WTC11 (cell line): ENCODE results near the gene AQP3. TPM values are rescaled to one million over a fixed set of nuclear protein-coding genes. Genes with fewer than 3 reads are reported as not detected.
A peak's percentile ranks its signal among the peaks of the same experiment; 100 is the strongest.

Experiments
- ATAC-seq: fragments of 200-7000 bp; cut with Tn5 transposase; 2 replicates; pipeline ENCODE4 v1.10.0; 2021; ENCODE audit warnings: mild to moderate bottlenecking, moderate library complexity
- CTCF ChIA-PET: fragments of 300-600 bp; sonication (Branson Sonifier 250); formaldehyde crosslinking; loops from one replicate; lab custom pipeline; 2021; ENCODE audit warnings: antibody characterized with exemption; lab: Charles Lee
- POLR2A ChIA-PET: fragments of 350-600 bp; sonication (Branson Sonifier 250); formaldehyde crosslinking; loops from one replicate; lab custom pipeline; 2021; ENCODE audit warnings: antibody characterized with exemption; lab: Charles Lee
- DNase-seq: peaks from one replicate; pipeline ENCODE4 v3.0.0; 2021; ENCODE audit warnings: low spot score
- H3K27ac Mint-ChIP-seq: 2 replicates; pipeline ENCODE4 v1.8.0; 2021; ENCODE audit warnings: mixed read lengths
- H3K27me3 Mint-ChIP-seq: 2 replicates; pipeline ENCODE4 v1.8.0; 2021; ENCODE audit warnings: low read depth, mild to moderate bottlenecking, moderate library complexity, mixed read lengths
- H3K36me3 Mint-ChIP-seq: 2 replicates; pipeline ENCODE4 v1.8.0; 2021; ENCODE audit warnings: mixed read lengths
- H3K4me1 Mint-ChIP-seq: 2 replicates; pipeline ENCODE4 v1.8.0; 2022; ENCODE audit warnings: mixed read lengths
- H3K4me3 Mint-ChIP-seq: 2 replicates; pipeline ENCODE4 v1.8.0; 2021; ENCODE audit warnings: mild to moderate bottlenecking, moderate library complexity, mixed read lengths
- H3K9me3 Mint-ChIP-seq: 2 replicates; pipeline ENCODE4 v1.8.0; 2021; ENCODE audit warnings: mixed read lengths
- ATF6 ChIP-seq: sonication (generic); formaldehyde crosslinking; IDR thresholded peaks from 2 replicates; pipeline ENCODE4 v1.8.1; 2023; ENCODE audit warnings: mild to moderate bottlenecking, missing genetic modification reagents
- CREM ChIP-seq: sonication (generic); formaldehyde crosslinking; IDR thresholded peaks from 2 replicates; pipeline ENCODE4 v1.8.1; 2022; ENCODE audit warnings: mild to moderate bottlenecking, missing genetic modification reagents, moderate library complexity
- E2F1 ChIP-seq: sonication (generic); formaldehyde crosslinking; IDR thresholded peaks from 2 replicates; pipeline ENCODE4 v1.8.0; 2022; ENCODE audit warnings: mild to moderate bottlenecking, missing genetic modification reagents
- E2F5 ChIP-seq: sonication (generic); formaldehyde crosslinking; IDR thresholded peaks from 2 replicates; pipeline ENCODE4 v1.8.1; 2022; ENCODE audit warnings: mild to moderate bottlenecking, moderate library complexity, missing genetic modification reagents
- ELF4 ChIP-seq: sonication (generic); formaldehyde crosslinking; IDR thresholded peaks from 2 replicates; pipeline ENCODE4 v1.8.1; 2022; ENCODE audit warnings: low read depth, mild to moderate bottlenecking, moderate library complexity, missing genetic modification reagents
- EMX1 ChIP-seq: fragments of 250-450 bp; sonication (Bioruptor Pico); IDR thresholded peaks from 2 replicates; pipeline ENCODE4 v1.8.0; 2021; ENCODE audit warnings: mild to moderate bottlenecking
- GTF2I ChIP-seq: fragments of 250-450 bp; sonication (Bioruptor Pico); conservative IDR thresholded peaks from 2 replicates; pipeline ENCODE4 v1.4.0; 2021; ENCODE audit warnings: mild to moderate bottlenecking
- MLX ChIP-seq: sonication (generic); formaldehyde crosslinking; IDR thresholded peaks from 2 replicates; pipeline ENCODE4 v1.8.1; 2023; ENCODE audit warnings: mild to moderate bottlenecking, missing genetic modification reagents, moderate library complexity
- NFATC4 ChIP-seq: fragments of 250-450 bp; sonication (Bioruptor Pico); IDR thresholded peaks from 2 replicates; pipeline ENCODE4 v1.9.0; 2021; ENCODE audit warnings: mild to moderate bottlenecking
- NR1H2 ChIP-seq: sonication (generic); formaldehyde crosslinking; IDR thresholded peaks from 2 replicates; pipeline ENCODE4 v1.9.0; 2021; ENCODE audit warnings: mild to moderate bottlenecking, moderate library complexity, missing genetic modification reagents
- NR2C2 ChIP-seq: sonication (generic); formaldehyde crosslinking; IDR thresholded peaks from 2 replicates; pipeline ENCODE4 v1.8.0; 2022; ENCODE audit warnings: mild to moderate bottlenecking, missing genetic modification reagents
- RELA ChIP-seq: sonication (generic); formaldehyde crosslinking; IDR thresholded peaks from 2 replicates; pipeline ENCODE4 v1.8.1; 2022; ENCODE audit warnings: missing genetic modification reagents, mild to moderate bottlenecking, borderline replicate concordance
- TP53 ChIP-seq: sonication (generic); formaldehyde crosslinking; IDR thresholded peaks from 2 replicates; pipeline ENCODE4 v1.8.1; 2023; ENCODE audit warnings: mild to moderate bottlenecking, missing genetic modification reagents
- ZBTB21 ChIP-seq: sonication (generic); formaldehyde crosslinking; IDR thresholded peaks from 2 replicates; pipeline ENCODE4 v1.8.1; 2023; ENCODE audit warnings: mild to moderate bottlenecking, missing genetic modification reagents, borderline replicate concordance
- ZNF121 ChIP-seq: sonication (generic); formaldehyde crosslinking; IDR thresholded peaks from 2 replicates; pipeline ENCODE4 v1.8.0; 2023; ENCODE audit warnings: missing genetic modification reagents
- ZNF416 ChIP-seq: fragments of 250-450 bp; sonication (Bioruptor Pico); IDR thresholded peaks from 2 replicates; pipeline ENCODE4 v1.9.0; 2021; ENCODE audit warnings: mild to moderate bottlenecking, inconsistent platforms
- ZNF425 ChIP-seq: fragments of 250-450 bp; sonication (Bioruptor Pico); conservative IDR thresholded peaks from 2 replicates; pipeline ENCODE4 v1.9.0; 2021; ENCODE audit warnings: mild to moderate bottlenecking
- total RNA-seq: library from RNA; stranded (reverse); gene quantifications from 3 replicates; pipeline ENCODE4 v1.2.3, GENCODE V29; 2021

Gene AQP3
- total RNA-seq, 1 experiment from 2014 or later: 3.0 TPM

GRCh38 chr9:33437898-33438297 is 9.5 kb downstream of the AQP3 start:
- POLR2A ChIA-PET: no interaction called here
- Mint-ChIP-seq H3K27me3 (no peaks in the 10 kb centered on the region), H3K4me3 (no peak overlapping the region), H3K9me3 (no peaks in the 10 kb centered on the region), H3K27ac (no peak overlapping the region), H3K4me1 (peaks cover 17% of the 10 kb centered on the region), H3K36me3 (no peaks in the 10 kb centered on the region)
- CTCF ChIA-PET: interaction anchor here (0.6 to 8.5 kb wide), 6 partner anchors 10 to 64 kb away, joined by 4 to 69 read pairs (median 17); partner anchors contain the start of gene AQP3
- no peak for TF ChIP-seq NR1H2 (CRISPR knock-in tag)
- TF ChIP-seq ZNF425 (CRISPR knock-in tag): no peak
- no peak for TF ChIP-seq MLX
- no peak for TF ChIP-seq RELA
- TF ChIP-seq TP53 (CRISPR knock-in tag): no peak
- TF ChIP-seq E2F5 (CRISPR knock-in tag): no peak
- DNase-seq (no peak), ATAC-seq (no peak)

GRCh38 chr9:33437205-33437604 is 10.2 kb downstream of the AQP3 start:
- no peak for TF ChIP-seq ZNF121
- TF ChIP-seq EMX1 (CRISPR knock-in tag): no peak
- TF ChIP-seq E2F1 (CRISPR knock-in tag): no peak
- TF ChIP-seq CREM (CRISPR knock-in tag): no peak
- no peak for TF ChIP-seq ZNF416 (CRISPR knock-in tag)
- TF ChIP-seq NR2C2 (CRISPR knock-in tag): no peak
- no peaks in the 10 kb centered on the region for H3K9me3 Mint-ChIP-seq
- CTCF ChIA-PET: interaction anchor here (0.6 to 8.5 kb wide), 6 partner anchors 10 to 62 kb away, joined by 4 to 69 read pairs (median 17); partner anchors contain the start of gene AQP3
- no peaks in the 10 kb centered on the region for H3K36me3 Mint-ChIP-seq
- DNase-seq (no peak), ATAC-seq (no peak)
- no peak overlapping the region for H3K27ac Mint-ChIP-seq
- H3K4me1 Mint-ChIP-seq: peaks cover 17% of the 10 kb centered on the region
- POLR2A ChIA-PET: no interaction called here
- H3K4me3 Mint-ChIP-seq: no peak overlapping the region
- no peaks in the 10 kb centered on the region for H3K27me3 Mint-ChIP-seq

- CTCF ChIA-PET: interaction anchor here (0.6 to 8.5 kb wide), 7 partner anchors 11 to 61 kb away, joined by 3 to 69 read pairs (median 23); partner anchors contain the start of gene AQP3
- Mint-ChIP-seq H3K27ac (no peak overlapping the region), H3K4me1 (peaks cover 17% of the 10 kb centered on the region), H3K36me3 (no peaks in the 10 kb centered on the region), H3K4me3 (no peak overlapping the region), H3K27me3 (no peaks in the 10 kb centered on the region), H3K9me3 (no peaks in the 10 kb centered on the region)
- ATAC-seq (peak; percentile 19), DNase-seq (no peak)
- TF ChIP-seq ELF4 (CRISPR knock-in tag) (no peak), NFATC4 (CRISPR knock-in tag) (no peak), ATF6 (CRISPR knock-in tag) (no peak), ZBTB21 (CRISPR knock-in tag) (no peak), GTF2I (CRISPR knock-in tag) (no peak)
- POLR2A ChIA-PET: no interaction called here
Observed at GRCh38 chr9:33436445-33436844, 10.9 kb downstream of the AQP3 start.
